HAP-1 (cell line): ENCODE measurements around the gene CCDC74B.
"Not testable (repeated sequence)": the region's sequence is repeated elsewhere in the genome, so short reads cannot be mapped to it uniquely, and the experiment has no call there.

Experiments
- DNase-seq, 2 experiments: peaks; one replicate each; pipeline ENCODE4 v3.0.0-alpha.2; 2016 to 2020; ENCODE audit warnings: low spot score in 2 of 2
- H3K27me3 ChIP-seq: fragments of 250-450 bp; sonication (Bioruptor Pico); 2 replicates; pipeline ENCODE4 v1.5.1; 2020; ENCODE audit warnings: low read depth, mild to moderate bottlenecking, moderate library complexity
- H3K36me3 ChIP-seq: fragments of 250-450 bp; sonication (Bioruptor Pico); replicated peaks from 2 replicates; pipeline ENCODE4 v1.5.1; 2020; ENCODE audit warnings: mild to moderate bottlenecking
- H3K4me1 ChIP-seq: fragments of 250-450 bp; sonication (Bioruptor Pico); 2 replicates; pipeline ENCODE4 v1.5.1; 2020; ENCODE audit warnings: mild to moderate bottlenecking
- H3K4me3 ChIP-seq: fragments of 250-450 bp; sonication (Bioruptor Pico); 2 replicates; pipeline ENCODE4 v1.5.1; 2020; ENCODE audit warnings: mild to moderate bottlenecking, moderate library complexity
- H3K9me3 ChIP-seq: fragments of 250-450 bp; sonication (Bioruptor Pico); 2 replicates; pipeline ENCODE4 v1.5.1; 2020; ENCODE audit warnings: mild to moderate bottlenecking, moderate library complexity
- in situ Hi-C: fragments of 300-500 bp; cut with MboI; formaldehyde crosslinking; loops from 3 replicates; pipeline ENCODE4 v1.14.3; 2020; ENCODE audit warnings: low sequenced_read_pairs, inconsistent platforms, mixed read lengths

Gene CCDC74B

GRCh38 chr2:130152136-130152815, 7.4 kb upstream of the CCDC74B start:
- H3K36me3 ChIP-seq, H3K9me3 ChIP-seq, DNase-seq, H3K4me3 ChIP-seq, in situ Hi-C loops, H3K27me3 ChIP-seq, H3K4me1 ChIP-seq: not testable (repeated sequence)

GRCh38 chr2:130151145-130151512, 6.2 kb upstream of the CCDC74B start:
- H3K27me3 ChIP-seq, DNase-seq, in situ Hi-C loops, H3K9me3 ChIP-seq, H3K36me3 ChIP-seq, H3K4me1 ChIP-seq, H3K4me3 ChIP-seq: not testable (repeated sequence)

GRCh38 chr2:130150181-130151144, 5.6 kb upstream of the CCDC74B start:
- peaks cover 5% of the 10 kb centered on the region for H3K36me3 ChIP-seq
- H3K9me3 ChIP-seq, result no peaks in the 10 kb centered on the region
- in situ Hi-C loops, result no loop called here
- peak in 1 of 2 experiments; percentile 5 for DNase-seq
- no peak overlapping the region for H3K4me3 ChIP-seq
- no peaks in the 10 kb centered on the region for H3K4me1 ChIP-seq
- H3K27me3 ChIP-seq, result no peaks in the 10 kb centered on the region

GRCh38 chr2:130148515-130148914, 3.6 kb upstream of the CCDC74B start:
- in situ Hi-C loops, H3K36me3 ChIP-seq, H3K9me3 ChIP-seq, H3K27me3 ChIP-seq, H3K4me1 ChIP-seq, H3K4me3 ChIP-seq, DNase-seq: not testable (repeated sequence)

GRCh38 chr2:130143266-130144039, 1.5 kb downstream of the CCDC74B start:
- in situ Hi-C loops, DNase-seq, H3K4me3 ChIP-seq, H3K27me3 ChIP-seq, H3K4me1 ChIP-seq, H3K36me3 ChIP-seq, H3K9me3 ChIP-seq: not testable (repeated sequence)

GRCh38 chr2:130142396-130143265, 2.3 kb downstream of the CCDC74B start:
- H3K4me3 ChIP-seq, H3K9me3 ChIP-seq, H3K36me3 ChIP-seq, in situ Hi-C loops, H3K27me3 ChIP-seq, DNase-seq, H3K4me1 ChIP-seq: not testable (repeated sequence)

- H3K27me3 ChIP-seq, H3K4me3 ChIP-seq, H3K4me1 ChIP-seq, in situ Hi-C loops, DNase-seq, H3K36me3 ChIP-seq, H3K9me3 ChIP-seq: not testable (repeated sequence)
Measured at GRCh38 chr2:130141645-130142370, 3.1 kb downstream of the CCDC74B start.

- in situ Hi-C loops, DNase-seq, H3K4me1 ChIP-seq, H3K4me3 ChIP-seq, H3K27me3 ChIP-seq, H3K9me3 ChIP-seq, H3K36me3 ChIP-seq: not testable (repeated sequence)
Measured at GRCh38 chr2:130141002-130141401, 3.9 kb downstream of the CCDC74B start.

GRCh38 chr2:130140516-130140915, 4.4 kb downstream of the CCDC74B start:
- H3K36me3 ChIP-seq, H3K9me3 ChIP-seq, DNase-seq, H3K4me3 ChIP-seq, H3K4me1 ChIP-seq, in situ Hi-C loops, H3K27me3 ChIP-seq: not testable (repeated sequence)

GRCh38 chr2:130139331-130140280, 5.3 kb downstream of the CCDC74B start:
- DNase-seq, in situ Hi-C loops: not testable (repeated sequence)

GRCh38 chr2:130138841-130139251, 6.1 kb downstream of the CCDC74B start:
- H3K36me3 ChIP-seq, DNase-seq, in situ Hi-C loops, H3K27me3 ChIP-seq, H3K4me1 ChIP-seq, H3K4me3 ChIP-seq, H3K9me3 ChIP-seq: not testable (repeated sequence)

More at GRCh38 chr2:130139331-130140280, 5.3 kb downstream of the CCDC74B start:
- not testable (repeated sequence) for H3K36me3 ChIP-seq, H3K27me3 ChIP-seq, H3K9me3 ChIP-seq, H3K4me3 ChIP-seq, H3K4me1 ChIP-seq

GRCh38 chr2:130138326-130138725, 6.6 kb downstream of the CCDC74B start:
- H3K27me3 ChIP-seq, H3K4me1 ChIP-seq, H3K36me3 ChIP-seq, H3K4me3 ChIP-seq, DNase-seq, H3K9me3 ChIP-seq, in situ Hi-C loops: not testable (repeated sequence)
